ENCODE measurements around the gene RAB3B. TPM values are rescaled to one million over a fixed set of nuclear protein-coding genes. Genes with fewer than 3 reads are reported as not detected.
A peak's percentile ranks its signal among the peaks of the same experiment; 100 is the strongest.

RAB3B gene
- under 1 TPM; 0.18 to 0.57 TPM for total RNA-seq
- polyA plus RNA-seq = under 1 TPM; 0.02 to 0.03 TPM
- long read RNA-seq, donor 1 = 0 reads
- long read RNA-seq, donor 2 = 0 reads
- long read RNA-seq, donor 3 = 0 reads
- long read RNA-seq, donor 4 = 0 reads
- long read RNA-seq, donor 5 = 0 reads

GRCh38 chr1:51990478-51990965 is at the start of gene RAB3B:
Gene RAB3B (minus strand): TSS chr1:51990700. CDS start chr1:51977117, 13,583 bp downstream.
- Histone ChIP-seq H3K9ac (ENCODE audit: insufficient read depth in 1 of 2, low read length in 2 of 2) (no peak within 1 kb of the TSS), H3K27me3 (ENCODE audit: control insufficient read depth in 3 of 3, insufficient read depth in 3 of 3, low read length in 2 of 3) (peaks cover 0 to 61% (median 30%) of the 10 kb centered on the region in 3 donors), H3K27ac (ENCODE audit: low read depth in 1 of 2, low read length in 1 of 2) (no peak within 1 kb of the TSS), H3K9me3 (ENCODE audit: control insufficient read depth in 4 of 4, insufficient read depth in 3 of 4, low read length in 3 of 4) (peaks cover 0 to 5% (median 0%) of the 10 kb centered on the region in 4 donors), H3K4me3 (no peak within 1 kb of the TSS), H3K4me1 (ENCODE audit: control insufficient read depth in 5 of 5, insufficient read depth in 5 of 5, low read length in 5 of 5) (peaks cover 0 to 4% (median 0%) of the 10 kb centered on the region in 5 donors), H3K36me3 (ENCODE audit: control insufficient read depth in 4 of 4, insufficient read depth in 4 of 4, low read length in 4 of 4) (no peaks in the 10 kb centered on the region)
- peak; percentile 62 for ATAC-seq (ENCODE audit: insufficient read depth, low FRiP score)
- DNase-seq = peak; percentile 15 to 67 (median 58)
- WGBS, 2 donors = 0 to 2% methylated on average over 27 to 46 of the region's 46 CpGs
- TF ChIP-seq, protein P1, sequence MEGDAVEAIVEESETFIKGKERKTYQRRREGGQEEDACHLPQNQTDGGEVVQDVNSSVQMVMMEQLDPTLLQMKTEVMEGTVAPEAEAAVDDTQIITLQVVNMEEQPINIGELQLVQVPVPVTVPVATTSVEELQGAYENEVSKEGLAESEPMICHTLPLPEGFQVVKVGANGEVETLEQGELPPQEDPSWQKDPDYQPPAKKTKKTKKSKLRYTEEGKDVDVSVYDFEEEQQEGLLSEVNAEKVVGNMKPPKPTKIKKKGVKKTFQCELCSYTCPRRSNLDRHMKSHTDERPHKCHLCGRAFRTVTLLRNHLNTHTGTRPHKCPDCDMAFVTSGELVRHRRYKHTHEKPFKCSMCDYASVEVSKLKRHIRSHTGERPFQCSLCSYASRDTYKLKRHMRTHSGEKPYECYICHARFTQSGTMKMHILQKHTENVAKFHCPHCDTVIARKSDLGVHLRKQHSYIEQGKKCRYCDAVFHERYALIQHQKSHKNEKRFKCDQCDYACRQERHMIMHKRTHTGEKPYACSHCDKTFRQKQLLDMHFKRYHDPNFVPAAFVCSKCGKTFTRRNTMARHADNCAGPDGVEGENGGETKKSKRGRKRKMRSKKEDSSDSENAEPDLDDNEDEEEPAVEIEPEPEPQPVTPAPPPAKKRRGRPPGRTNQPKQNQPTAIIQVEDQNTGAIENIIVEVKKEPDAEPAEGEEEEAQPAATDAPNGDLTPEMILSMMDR (IDR thresholded peaks at IDR 0.05; ENCODE audit: control extremely low read depth, extremely low read depth) = no peak

DNA sequence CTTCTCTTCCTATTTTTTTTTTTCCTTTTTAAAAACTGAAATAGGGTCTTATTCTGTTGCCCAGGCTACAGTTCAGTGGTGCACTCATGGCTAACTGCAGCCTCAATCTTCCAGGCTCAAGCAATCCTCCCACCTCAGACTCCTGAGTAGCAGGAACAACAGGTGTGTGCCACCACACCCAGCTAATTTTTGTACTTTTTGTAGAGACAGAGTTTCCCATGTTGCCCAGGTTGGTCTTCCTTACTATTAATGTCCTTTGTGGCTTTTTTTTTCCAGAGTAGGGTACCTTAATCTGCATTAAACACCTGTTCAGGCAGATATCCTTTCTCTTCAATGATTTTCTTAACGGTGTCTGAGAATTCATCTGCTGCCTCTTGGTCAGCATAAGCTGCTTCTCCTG is 47.4 kb upstream of the RAB3B start:
- Histone ChIP-seq H3K9ac (ENCODE audit: insufficient read depth in 1 of 2, low read length in 2 of 2) (no peak overlapping the region), H3K9me3 (ENCODE audit: control insufficient read depth in 4 of 4, insufficient read depth in 3 of 4, low read length in 3 of 4) (no peaks in the 10 kb centered on the region), H3K27me3 (ENCODE audit: control insufficient read depth in 3 of 3, insufficient read depth in 3 of 3, low read length in 2 of 3) (no peaks in the 10 kb centered on the region), H3K4me1 (ENCODE audit: control insufficient read depth in 5 of 5, insufficient read depth in 5 of 5, low read length in 5 of 5) (peaks cover 0 to 5% (median 0%) of the 10 kb centered on the region in 5 donors), H3K36me3 (ENCODE audit: control insufficient read depth in 4 of 4, insufficient read depth in 4 of 4, low read length in 4 of 4) (peaks cover 3 to 14% (median 8%) of the 10 kb centered on the region in 4 donors), H3K4me3 (no peak overlapping the region), H3K27ac (ENCODE audit: low read depth in 1 of 2, low read length in 1 of 2) (no peak overlapping the region)
- DNase-seq (no peak), ATAC-seq (ENCODE audit: insufficient read depth, low FRiP score) (no peak)
- TF ChIP-seq, protein P1 (IDR thresholded peaks at IDR 0.05; ENCODE audit: control extremely low read depth, extremely low read depth) = no peak
- WGBS, 2 donors = 98 to 100% methylated on average over 1 of the region's 1 CpG

DNA sequence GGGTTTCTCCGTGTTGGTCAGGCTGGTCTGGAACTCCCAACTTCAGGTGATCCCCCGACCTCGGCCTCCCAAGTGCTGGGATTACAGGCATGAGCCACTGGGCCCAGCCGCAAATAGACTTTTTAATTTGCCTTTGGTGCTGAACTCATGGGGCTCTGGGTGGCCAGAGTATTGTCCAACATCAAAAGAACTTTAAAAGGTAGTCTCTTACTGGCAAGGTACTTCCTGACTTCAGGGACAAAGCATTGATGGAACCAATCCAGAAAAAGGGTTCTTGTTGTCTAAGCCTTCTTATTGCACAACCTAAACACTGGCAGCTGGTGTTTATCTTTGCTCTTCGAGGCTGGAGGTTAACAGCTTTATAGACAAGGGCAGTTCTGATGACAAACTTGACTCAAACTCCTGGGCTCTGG is 46.9 kb upstream of the RAB3B start:
- Histone ChIP-seq H3K4me3 (no peak overlapping the region), H3K27me3 (ENCODE audit: control insufficient read depth in 3 of 3, insufficient read depth in 3 of 3, low read length in 2 of 3) (no peaks in the 10 kb centered on the region), H3K36me3 (ENCODE audit: control insufficient read depth in 4 of 4, insufficient read depth in 4 of 4, low read length in 4 of 4) (peaks cover 3 to 14% (median 8%) of the 10 kb centered on the region in 4 donors), H3K4me1 (ENCODE audit: control insufficient read depth in 5 of 5, insufficient read depth in 5 of 5, low read length in 5 of 5) (peaks cover 0 to 10% (median 4%) of the 10 kb centered on the region in 5 donors), H3K9ac (ENCODE audit: insufficient read depth in 1 of 2, low read length in 2 of 2) (no peak overlapping the region), H3K27ac (ENCODE audit: low read depth in 1 of 2, low read length in 1 of 2) (no peak overlapping the region), H3K9me3 (ENCODE audit: control insufficient read depth in 4 of 4, insufficient read depth in 3 of 4, low read length in 3 of 4) (no peaks in the 10 kb centered on the region)
- WGBS, 2 donors = 74 to 82% methylated on average over 5 of the region's 5 CpGs
- TF ChIP-seq, protein P1 (IDR thresholded peaks at IDR 0.05; ENCODE audit: control extremely low read depth, extremely low read depth) = no peak
- no peak for ATAC-seq (ENCODE audit: insufficient read depth, low FRiP score)
- DNase-seq = peak in 1 of 3 donors; percentile 24

All from lung (tissue), 16 donors.